SK-N-SH treated with all-trans-retinoic acid at 6 μM for 48 hours (cell line): ENCODE results near the gene HHAT.

Experiments
- ATAC-seq: fragments of 200-7000 bp; cut with Tn5 transposase; 3 replicates; pipeline ENCODE4 v1.9.1; 2020; ENCODE audit warnings: mild to moderate bottlenecking, moderate library complexity
- ARNTL ChIP-seq: fragments of 450-650 bp; formaldehyde crosslinking; IDR thresholded peaks from 2 replicates; pipeline ENCODE4 v1.5.0; 2020; ENCODE audit warnings: low read depth, mild to moderate bottlenecking, moderate library complexity, borderline replicate concordance
- BACH2 ChIP-seq: fragments of 250-450 bp; sonication (Bioruptor Pico); IDR thresholded peaks from 2 replicates; pipeline ENCODE4 v1.9.0; 2021; ENCODE audit warnings: mild to moderate bottlenecking, borderline replicate concordance
- CREB5 ChIP-seq: fragments of 250-450 bp; sonication (Bioruptor Pico); IDR thresholded peaks from 2 replicates; pipeline ENCODE4 v1.5.1; 2020; ENCODE audit warnings: low read depth, mild to moderate bottlenecking, moderate library complexity
- CSDC2 ChIP-seq: fragments of 250-450 bp; sonication (Bioruptor Pico); IDR thresholded peaks from 2 replicates; pipeline ENCODE4 v1.5.0; 2020; ENCODE audit warnings: mild to moderate bottlenecking, moderate library complexity
- CSRNP3 ChIP-seq: fragments of 250-450 bp; sonication (Bioruptor Pico); IDR thresholded peaks from 2 replicates; pipeline ENCODE4 v1.5.1; 2021; ENCODE audit warnings: mild to moderate bottlenecking, moderate library complexity
- ESRRG ChIP-seq: fragments of 250-450 bp; sonication (Bioruptor Pico); IDR thresholded peaks from 2 replicates; pipeline ENCODE4 v1.6.1; 2021; ENCODE audit warnings: mild to moderate bottlenecking
- GLIS3 ChIP-seq: fragments of 250-450 bp; sonication (Bioruptor Pico); IDR thresholded peaks from 2 replicates; pipeline ENCODE4 v1.5.0; 2020; ENCODE audit warnings: mild to moderate bottlenecking, moderate library complexity
- ISL1 ChIP-seq: fragments of 250-450 bp; sonication (Bioruptor Pico); IDR thresholded peaks from 2 replicates; pipeline ENCODE4 v2.1.2; 2022; ENCODE audit warnings: mild to moderate bottlenecking, moderate library complexity
- OSR1 ChIP-seq: fragments of 250-450 bp; sonication (Bioruptor Pico); IDR thresholded peaks from 2 replicates; pipeline ENCODE4 v1.8.0; 2022; ENCODE audit warnings: moderate library complexity, mild to moderate bottlenecking, inconsistent platforms
- PATZ1 ChIP-seq: fragments of 250-450 bp; sonication (Bioruptor Pico); IDR thresholded peaks from 2 replicates; pipeline ENCODE4 v1.8.0; 2020; ENCODE audit warnings: mild to moderate bottlenecking, moderate library complexity, borderline replicate concordance
- POU6F1 ChIP-seq: fragments of 250-450 bp; sonication (Bioruptor Pico); IDR thresholded peaks from 2 replicates; pipeline ENCODE4 v1.8.0; 2021; ENCODE audit warnings: low read depth, mild to moderate bottlenecking, moderate library complexity, borderline replicate concordance
- PPARA ChIP-seq: fragments of 250-450 bp; sonication (Bioruptor Pico); IDR thresholded peaks from 2 replicates; pipeline ENCODE4 v1.5.0; 2020; ENCODE audit warnings: mild to moderate bottlenecking, borderline replicate concordance
- RARB ChIP-seq: fragments of 250-450 bp; sonication (Bioruptor Pico); IDR thresholded peaks from 2 replicates; pipeline ENCODE4 v1.8.0; 2021; ENCODE audit warnings: mild to moderate bottlenecking, moderate library complexity
- SNAI2 ChIP-seq: fragments of 250-450 bp; sonication (Bioruptor Pico); IDR thresholded peaks from 2 replicates; pipeline ENCODE4 v1.5.0; 2020; ENCODE audit warnings: mild to moderate bottlenecking, moderate library complexity
- TCF4 ChIP-seq: fragments of 250-450 bp; sonication (Bioruptor Pico); IDR thresholded peaks from 2 replicates; pipeline ENCODE4 v1.8.0; 2021; ENCODE audit warnings: mild to moderate bottlenecking, moderate library complexity, borderline replicate concordance
- TOX ChIP-seq: fragments of 250-450 bp; sonication (Bioruptor Pico); IDR thresholded peaks from 2 replicates; pipeline ENCODE4 v1.8.0; 2021; ENCODE audit warnings: mild to moderate bottlenecking, moderate library complexity, borderline replicate concordance
- TSHZ2 ChIP-seq: fragments of 250-450 bp; sonication (Bioruptor Pico); IDR thresholded peaks from 2 replicates; pipeline ENCODE4 v1.5.0; 2020; ENCODE audit warnings: mild to moderate bottlenecking, moderate library complexity
- ZC3H10 ChIP-seq: fragments of 250-450 bp; sonication (Bioruptor Pico); IDR thresholded peaks from 2 replicates; pipeline ENCODE4 v1.5.1; 2021; ENCODE audit warnings: mild to moderate bottlenecking, moderate library complexity
- ZFP3 ChIP-seq: fragments of 250-450 bp; sonication (Bioruptor Pico); IDR thresholded peaks from 2 replicates; pipeline ENCODE4 v1.5.0; 2020; ENCODE audit warnings: mild to moderate bottlenecking, moderate library complexity
- ZFP30 ChIP-seq: fragments of 450-650 bp; formaldehyde crosslinking; IDR thresholded peaks from 2 replicates; pipeline ENCODE4 v1.5.0; 2022; ENCODE audit warnings: mild to moderate bottlenecking, moderate library complexity
- ZNF565 ChIP-seq: fragments of 450-650 bp; formaldehyde crosslinking; conservative IDR thresholded peaks from 2 replicates; pipeline ENCODE4 v1.5.0; 2020; ENCODE audit warnings: low read depth, mild to moderate bottlenecking, moderate library complexity
- ZNF70 ChIP-seq: fragments of 450-650 bp; formaldehyde crosslinking; IDR thresholded peaks from 2 replicates; pipeline ENCODE4 v1.5.0; 2020; ENCODE audit warnings: mild to moderate bottlenecking, moderate library complexity
- ZNF8 ChIP-seq: fragments of 450-650 bp; formaldehyde crosslinking; IDR thresholded peaks from 2 replicates; pipeline ENCODE4 v1.5.0; 2020; ENCODE audit warnings: mild to moderate bottlenecking, moderate library complexity

The HHAT gene

GRCh38 chr1:210565306-210565705, 236.6 kb downstream of the HHAT start:
- ATAC-seq: no peak
- no peak for TF ChIP-seq SNAI2 (CRISPR knock-in tag)

- ATAC-seq: no peak
- TF ChIP-seq ZNF70 (CRISPR knock-in tag): no peak
- TF ChIP-seq GLIS3 (CRISPR knock-in tag): no peak
- TF ChIP-seq TOX: no peak
- TF ChIP-seq ISL1 (CRISPR knock-in tag): no peak
- no peak for TF ChIP-seq ZFP30 (CRISPR knock-in tag)
- TF ChIP-seq CSRNP3: no peak
- no peak for TF ChIP-seq CSDC2
- TF ChIP-seq ZNF565 (CRISPR knock-in tag): no peak
- TF ChIP-seq POU6F1 (CRISPR knock-in tag): no peak
- TF ChIP-seq ESRRG (CRISPR knock-in tag): no peak
- no peak for TF ChIP-seq TSHZ2 (CRISPR knock-in tag)
- TF ChIP-seq ZC3H10: no peak
- TF ChIP-seq ZFP3 (CRISPR knock-in tag): no peak
- TF ChIP-seq TCF4 (CRISPR knock-in tag): no peak
- no peak for TF ChIP-seq PATZ1 (CRISPR knock-in tag)
- no peak for TF ChIP-seq BACH2 (CRISPR knock-in tag)
- no peak for TF ChIP-seq CREB5 (CRISPR knock-in tag)
- no peak for TF ChIP-seq ARNTL
- no peak for TF ChIP-seq ZNF8 (CRISPR knock-in tag)
- no peak for TF ChIP-seq OSR1 (CRISPR knock-in tag)
Measured at GRCh38 chr1:210568631-210569030, 239.9 kb downstream of the HHAT start.

- no peak for ATAC-seq
- TF ChIP-seq ESRRG (CRISPR knock-in tag): no peak
- TF ChIP-seq ISL1 (CRISPR knock-in tag): no peak
- no peak for TF ChIP-seq ZFP30 (CRISPR knock-in tag)
- no peak for TF ChIP-seq OSR1 (CRISPR knock-in tag)
- no peak for TF ChIP-seq ZNF565 (CRISPR knock-in tag)
- no peak for TF ChIP-seq ZNF70 (CRISPR knock-in tag)
- TF ChIP-seq RARB (CRISPR knock-in tag): no peak
- no peak for TF ChIP-seq ARNTL
- no peak for TF ChIP-seq CSRNP3
- no peak for TF ChIP-seq TSHZ2 (CRISPR knock-in tag)
- TF ChIP-seq ZC3H10: no peak
- TF ChIP-seq ZNF8 (CRISPR knock-in tag): no peak
- no peak for TF ChIP-seq PPARA (CRISPR knock-in tag)
- TF ChIP-seq SNAI2 (CRISPR knock-in tag): no peak
- no peak for TF ChIP-seq CREB5 (CRISPR knock-in tag)
- no peak for TF ChIP-seq BACH2 (CRISPR knock-in tag)
- no peak for TF ChIP-seq TOX
Measured at GRCh38 chr1:210570116-210570515, 241.4 kb downstream of the HHAT start.
